HL-60/S4 treated with retinoic acid at 250 ng/mL for 4 days and 3 days (cell line): Measurements from ENCODE around the gene ASTL.

ENCODE experiments used
- in situ Hi-C: fragments of 300-500 bp; cut with MboI; formaldehyde crosslinking; loops from 2 replicates; pipeline ENCODE4 v1.7.0; 2022; ENCODE audit warnings: low sequenced_read_pairs

The ASTL gene

GRCh38 chr2:96115631-96116423 lies 22.5 kb downstream of the ASTL start:
- in situ Hi-C loops = loop anchor here (25.0 kb wide), 1 partner anchor 104 kb away; no protein-coding TSS in a partner anchor

- in situ Hi-C loops = loop anchor here (25.0 kb wide), 1 partner anchor 103 kb away; no protein-coding TSS in a partner anchor
Observed at GRCh38 chr2:96114903-96115581, 23.3 kb downstream of the ASTL start.

- in situ Hi-C loops = loop anchor here (25.0 kb wide), 1 partner anchor 102 kb away; no protein-coding TSS in a partner anchor
Observed at GRCh38 chr2:96114546-96114902, 23.8 kb downstream of the ASTL start.

GRCh38 chr2:96113951-96114350 lies 24.4 kb downstream of the ASTL start:
- in situ Hi-C loops = loop anchor here (25.0 kb wide), 1 partner anchor 102 kb away; no protein-coding TSS in a partner anchor

- in situ Hi-C loops = loop anchor here (25.0 kb wide), 1 partner anchor 101 kb away; no protein-coding TSS in a partner anchor
Observed at GRCh38 chr2:96113367-96113677, 25.0 kb downstream of the ASTL start.

GRCh38 chr2:96112501-96113366 lies 25.6 kb downstream of the ASTL start:
- in situ Hi-C loops = loop anchor here (25.0 kb wide), 1 partner anchor 100 kb away; no protein-coding TSS in a partner anchor

- in situ Hi-C loops = loop anchor here (25.0 kb wide), 1 partner anchor 100 kb away; no protein-coding TSS in a partner anchor
Observed at GRCh38 chr2:96111823-96112500, 26.3 kb downstream of the ASTL start.

GRCh38 chr2:96111257-96111640 lies 27.1 kb downstream of the ASTL start:
- in situ Hi-C loops = loop anchor here (25.0 kb wide), 1 partner anchor 99 kb away; no protein-coding TSS in a partner anchor

GRCh38 chr2:96110621-96111256 lies 27.6 kb downstream of the ASTL start:
- in situ Hi-C loops = loop anchor here (25.0 kb wide), 1 partner anchor 98 kb away; no protein-coding TSS in a partner anchor

- in situ Hi-C loops = loop anchor here (25.0 kb wide), 1 partner anchor 98 kb away; no protein-coding TSS in a partner anchor
Observed at GRCh38 chr2:96109931-96110511, 28.3 kb downstream of the ASTL start.

- in situ Hi-C loops = loop anchor here (25.0 kb wide), 1 partner anchor 97 kb away; no protein-coding TSS in a partner anchor
Observed at GRCh38 chr2:96109361-96109680, 29.0 kb downstream of the ASTL start.

GRCh38 chr2:96108541-96109360 lies 29.6 kb downstream of the ASTL start:
- in situ Hi-C loops = loop anchor here (25.0 kb wide), 1 partner anchor 96 kb away; no protein-coding TSS in a partner anchor

- in situ Hi-C loops = loop anchor here (25.0 kb wide), 1 partner anchor 96 kb away; no protein-coding TSS in a partner anchor
Observed at GRCh38 chr2:96108151-96108540, 30.2 kb downstream of the ASTL start.

GRCh38 chr2:96107708-96108065 lies 30.6 kb downstream of the ASTL start:
- in situ Hi-C loops = loop anchor here (25.0 kb wide), 1 partner anchor 95 kb away; no protein-coding TSS in a partner anchor

GRCh38 chr2:96106991-96107707 lies 31.2 kb downstream of the ASTL start:
- in situ Hi-C loops = loop anchor here (25.0 kb wide), 1 partner anchor 95 kb away; no protein-coding TSS in a partner anchor

- in situ Hi-C loops = loop anchor here (25.0 kb wide), 1 partner anchor 94 kb away; no protein-coding TSS in a partner anchor
Observed at GRCh38 chr2:96105994-96106715, 32.1 kb downstream of the ASTL start.
